ENCODE data around the gene S100G.

The S100G gene

GRCh38 chrX:16651391-16652024 is 1.6 kb downstream of the S100G start:
- no peak for DNase-seq

- DNase-seq: no peak
Measured at GRCh38 chrX:16653424-16653823, 3.5 kb downstream of the S100G start.

GRCh38 chrX:16654093-16654492 is 4.1 kb downstream of the S100G start:
- no peak for DNase-seq

- no peak for DNase-seq
Measured at GRCh38 chrX:16658284-16658683, 8.3 kb downstream of the S100G start.

GRCh38 chrX:16659321-16659720 is 9.4 kb downstream of the S100G start:
- no peak for DNase-seq

GRCh38 chrX:16661495-16661894 is 11.5 kb downstream of the S100G start:
- DNase-seq: no peak

GRCh38 chrX:16662402-16662801 is 12.4 kb downstream of the S100G start:
- no peak for DNase-seq

- DNase-seq: no peak
Measured at GRCh38 chrX:16664074-16664473, 14.1 kb downstream of the S100G start.

- no peak for DNase-seq
Measured at GRCh38 chrX:16664626-16665025, 14.7 kb downstream of the S100G start.

- no peak for DNase-seq
Measured at GRCh38 chrX:16665089-16665488, 15.1 kb downstream of the S100G start.

- no peak for DNase-seq
Measured at GRCh38 chrX:16666541-16666940, 16.6 kb downstream of the S100G start.

- peak; percentile 19 for DNase-seq
Measured at GRCh38 chrX:16671005-16671404, 21.0 kb downstream of the S100G start.

- DNase-seq: no peak
Measured at GRCh38 chrX:16678689-16679088, 28.7 kb downstream of the S100G start.

- no peak for DNase-seq
Measured at GRCh38 chrX:16683007-16683664, 33.2 kb downstream of the S100G start.

GRCh38 chrX:16687514-16687913 is 37.6 kb downstream of the S100G start:
- DNase-seq: no peak

GRCh38 chrX:16695079-16695676 is 45.2 kb downstream of the S100G start:
- DNase-seq: peak; percentile 60

- no peak for DNase-seq
Measured at GRCh38 chrX:16696956-16697355, 47.0 kb downstream of the S100G start.

- no peak for DNase-seq
Measured at GRCh38 chrX:16699389-16699788, 49.4 kb downstream of the S100G start.

GRCh38 chrX:16700734-16701133 is 50.8 kb downstream of the S100G start:
- DNase-seq: no peak

GRCh38 chrX:16702700-16703599 is 53.0 kb downstream of the S100G start:
- DNase-seq: no peak
